BE2C (cell line): ENCODE data around the gene MYOD1.

Experiments
- DNase-seq: peaks from one replicate; pipeline ENCODE4 v3.0.0-alpha.2; 2020
- H3K27me3 ChIP-seq: fragments of 250-450 bp; sonication (Bioruptor Pico); 2 replicates; pipeline ENCODE4 v1.5.1; 2020; ENCODE audit warnings: mild to moderate bottlenecking
- H3K36me3 ChIP-seq: fragments of 250-450 bp; sonication (Bioruptor Pico); 2 replicates; pipeline ENCODE4 v1.5.1; 2020; ENCODE audit warnings: mild to moderate bottlenecking
- H3K4me1 ChIP-seq: fragments of 250-450 bp; sonication (Bioruptor Pico); 2 replicates; pipeline ENCODE4 v1.5.1; 2020
- H3K4me3 ChIP-seq: 2 replicates; pipeline ENCODE4 v1.5.1; 2011; ENCODE audit warnings: low read depth, low read length
- H3K9me3 ChIP-seq: fragments of 250-450 bp; sonication (Bioruptor Pico); 2 replicates; pipeline ENCODE4 v1.5.1; 2020
- CTCF ChIP-seq: IDR thresholded peaks from 2 replicates; pipeline ENCODE4 v1.5.1; 2012; ENCODE audit warnings: mild to moderate bottlenecking, low read depth, low read length

Gene MYOD1

GRCh38 chr11:17720796-17721171 lies 1.4 kb downstream of the MYOD1 start:
- peaks cover 47% of the 10 kb centered on the region for H3K27me3 ChIP-seq
- H3K4me3 ChIP-seq, result no peak overlapping the region
- H3K9me3 ChIP-seq, result no peaks in the 10 kb centered on the region
- no peaks in the 10 kb centered on the region for H3K36me3 ChIP-seq
- no peak for DNase-seq
- no peak for TF ChIP-seq CTCF
- no peaks in the 10 kb centered on the region for H3K4me1 ChIP-seq

- no peak overlapping the region for H3K4me3 ChIP-seq
- TF ChIP-seq CTCF, result no peak
- DNase-seq, result no peak
- H3K36me3 ChIP-seq, result no peaks in the 10 kb centered on the region
- H3K9me3 ChIP-seq, result no peaks in the 10 kb centered on the region
- H3K4me1 ChIP-seq, result no peaks in the 10 kb centered on the region
- H3K27me3 ChIP-seq, result peaks cover 47% of the 10 kb centered on the region
Measured at GRCh38 chr11:17721242-17721999, 2.0 kb downstream of the MYOD1 start.

DNA sequence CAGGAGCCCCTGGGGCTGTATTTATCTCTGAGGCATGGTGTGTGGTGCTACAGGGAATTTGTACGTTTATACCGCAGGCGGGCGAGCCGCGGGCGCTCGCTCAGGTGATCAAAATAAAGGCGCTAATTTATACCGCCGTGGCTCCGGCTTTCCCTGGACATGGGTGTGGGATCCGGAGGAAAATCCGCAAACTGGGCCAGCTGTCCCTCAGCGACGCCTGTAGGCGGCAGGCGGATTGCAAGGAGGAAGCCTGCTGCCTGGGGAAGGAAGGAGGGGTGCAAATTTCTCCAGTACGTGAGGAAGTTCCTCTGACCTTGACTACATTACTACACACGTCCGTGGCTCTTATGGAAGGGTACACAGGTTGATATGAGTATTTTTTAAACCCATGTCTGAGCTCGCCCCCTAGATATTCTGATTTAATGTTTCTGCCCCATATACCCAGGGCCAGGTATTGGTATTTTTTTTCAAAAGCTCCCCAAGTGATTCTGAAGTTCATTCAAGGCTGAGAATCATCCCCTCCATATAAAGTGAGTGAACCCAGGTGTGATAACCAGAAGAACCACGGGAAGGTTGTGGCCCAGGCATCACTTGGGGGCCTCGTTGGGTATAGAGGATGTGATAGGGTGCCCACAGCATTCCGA lies 2.8 kb downstream of the MYOD1 start:
- Histone ChIP-seq H3K36me3 (no peaks in the 10 kb centered on the region), H3K4me3 (no peak overlapping the region), H3K27me3 (peaks cover 47% of the 10 kb centered on the region), H3K4me1 (no peaks in the 10 kb centered on the region), H3K9me3 (no peaks in the 10 kb centered on the region)
- 0 out of 2 replicates have a peak, but pooled peaks have one; percentile 13 for TF ChIP-seq CTCF
- no peak for DNase-seq

DNA sequence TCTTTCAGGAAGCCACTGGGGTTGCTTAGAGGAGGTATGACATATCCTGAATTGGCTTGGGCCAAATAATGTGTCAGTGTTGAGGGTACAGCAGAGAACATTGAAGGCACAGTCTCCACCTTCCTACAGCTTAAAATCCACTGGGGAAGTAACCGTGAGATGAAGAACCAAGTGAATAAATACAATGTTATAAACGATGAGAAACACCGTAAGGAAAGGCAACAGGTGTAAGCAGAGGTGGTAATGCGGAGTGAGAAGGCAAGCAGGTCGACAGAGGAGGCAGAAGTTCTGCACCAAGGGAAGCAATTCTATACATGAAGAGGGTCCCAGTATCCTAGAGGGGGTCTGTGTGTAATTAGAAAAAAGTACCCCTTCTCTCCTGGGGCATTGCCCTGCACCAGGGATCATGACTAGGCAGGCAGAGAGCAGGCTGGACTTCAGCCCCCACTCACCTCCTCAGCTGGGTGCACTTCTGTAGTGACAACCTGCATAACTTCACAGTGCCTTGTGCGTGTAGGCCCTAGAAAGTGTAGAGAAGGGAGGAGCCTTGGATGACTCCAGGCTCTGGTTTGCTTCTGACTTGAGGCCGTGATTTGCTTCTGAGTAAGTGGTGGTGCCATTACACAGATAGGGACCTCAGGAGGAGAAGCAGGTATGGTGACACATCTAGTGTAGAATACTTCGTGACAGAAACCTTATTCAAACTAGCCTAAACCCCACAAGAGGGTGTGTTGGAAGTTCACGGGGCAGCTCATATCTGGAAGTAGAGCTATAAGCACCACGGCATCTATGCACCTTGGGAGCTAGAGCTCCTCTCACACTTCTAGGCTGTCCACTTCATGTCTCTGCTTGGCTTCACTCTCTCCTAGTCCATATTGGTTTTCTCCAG lies 4.9 kb downstream of the MYOD1 start:
- no peaks in the 10 kb centered on the region for H3K36me3 ChIP-seq
- no peaks in the 10 kb centered on the region for H3K9me3 ChIP-seq
- no peak overlapping the region for H3K4me3 ChIP-seq
- no peak for DNase-seq
- TF ChIP-seq CTCF, result no peak
- H3K4me1 ChIP-seq, result no peaks in the 10 kb centered on the region
- H3K27me3 ChIP-seq, result peaks cover 33% of the 10 kb centered on the region

DNA sequence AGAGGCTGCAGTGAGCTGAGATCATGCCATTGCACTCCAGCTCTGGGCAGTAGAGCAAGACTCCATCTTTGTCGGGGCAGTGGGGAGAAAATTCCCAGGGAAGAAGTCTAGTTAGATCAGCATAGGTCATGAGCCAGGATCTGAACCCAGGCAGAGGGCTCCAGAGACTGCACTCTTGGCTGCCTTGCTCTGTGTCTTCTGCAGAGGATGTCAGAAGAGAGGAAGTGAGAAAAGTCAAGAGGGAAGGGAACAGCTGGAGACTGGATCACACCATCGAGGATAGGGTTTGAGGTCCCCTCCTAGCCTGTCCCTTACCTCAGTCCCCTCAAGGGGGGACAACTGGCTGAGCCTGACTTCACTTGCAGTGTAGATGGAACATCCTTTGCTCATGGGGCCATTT lies 5.8 kb downstream of the MYOD1 start:
- Histone ChIP-seq H3K27me3 (peaks cover 26% of the 10 kb centered on the region), H3K4me3 (no peak overlapping the region), H3K4me1 (no peaks in the 10 kb centered on the region), H3K9me3 (no peaks in the 10 kb centered on the region), H3K36me3 (no peaks in the 10 kb centered on the region)
- DNase-seq, result no peak
- TF ChIP-seq CTCF, result no peak
